OCI-LY3 (cell line): ENCODE data around the gene PNN.
"Not testable (repeated sequence)": the region's sequence is repeated elsewhere in the genome, so short reads cannot be mapped to it uniquely, and the experiment has no call there.

Source experiments
- H2AFZ ChIP-seq: fragments of 200-600, 300-600 bp; shearing (Covaris generic); 2 replicates; pipeline ENCODE4 v1.6.0; 2014; ENCODE audit warnings: antibody characterized with exemption, low read depth, low read length
- H3K27ac ChIP-seq: fragments of 200-600, 300-600 bp; sonication (generic); 2 replicates; pipeline ENCODE4 v1.5.1; 2014; ENCODE audit warnings: mild to moderate bottlenecking, low read length, moderate library complexity, mixed read lengths
- H3K27me3 ChIP-seq: fragments of 200-600, 300-600 bp; sonication (generic); 2 replicates; pipeline ENCODE4 v1.6.1; 2014; ENCODE audit warnings: low read depth, low read length, mixed read lengths
- H3K36me3 ChIP-seq: fragments of 200-600, 300-600 bp; sonication (generic); replicated peaks from 2 replicates; pipeline ENCODE3; 2014; ENCODE audit warnings: low read depth, low read length, mixed read lengths
- H3K4me1 ChIP-seq: fragments of 300-600, 200-600 bp; sonication (generic); 2 replicates; pipeline ENCODE4 v1.6.1; 2014; ENCODE audit warnings: low read length, mixed read lengths
- H3K4me2 ChIP-seq: fragments of 200-600, 300-600 bp; sonication (generic); 2 replicates; pipeline ENCODE4 v1.6.1; 2014; ENCODE audit warnings: low read length, mixed read lengths
- H3K4me3 ChIP-seq: fragments of 300-600, 200-600 bp; sonication (generic); 2 replicates; pipeline ENCODE4 v1.5.1; 2014; ENCODE audit warnings: antibody characterized with exemption, mild to moderate bottlenecking, low read length, moderate library complexity
- H3K79me2 ChIP-seq: fragments of 300-600, 200-600 bp; shearing (Covaris generic); 2 replicates; pipeline ENCODE4 v1.6.1; 2014; ENCODE audit warnings: mild to moderate bottlenecking, low read length, mixed read lengths
- H3K9ac ChIP-seq: fragments of 300-600, 200-600 bp; shearing (Covaris generic); 2 replicates; pipeline ENCODE4 v1.6.0; 2014; ENCODE audit warnings: mild to moderate bottlenecking, low read length, moderate library complexity
- H3K9me3 ChIP-seq: fragments of 200-600, 300-600 bp; shearing (Covaris generic); 2 replicates; pipeline ENCODE4 v1.6.1; 2014; ENCODE audit warnings: low read length, mixed read lengths; ENCODE audit not compliant: insufficient read depth
- H4K20me1 ChIP-seq: fragments of 200-600, 300-600 bp; sonication (generic); 2 replicates; pipeline ENCODE4 v1.6.1; 2016; ENCODE audit warnings: low read length, mixed read lengths; ENCODE audit not compliant: insufficient read depth
- EZH2phosphoT487 ChIP-seq: fragments of 200-600 bp; shearing (Covaris generic); IDR thresholded peaks from 2 replicates; pipeline ENCODE4 v1.6.1; 2018; ENCODE audit warnings: antibody characterized with exemption, mixed run types, low read depth
- TF ChIP-seq, protein P1 (sequence below): fragments of 200-600, 300-600 bp; sonication (generic); IDR thresholded peaks from 2 replicates; pipeline ENCODE4 v1.5.1; 2014; ENCODE audit warnings: antibody characterized with exemption, low read length, low read depth

The PNN gene

DNA sequence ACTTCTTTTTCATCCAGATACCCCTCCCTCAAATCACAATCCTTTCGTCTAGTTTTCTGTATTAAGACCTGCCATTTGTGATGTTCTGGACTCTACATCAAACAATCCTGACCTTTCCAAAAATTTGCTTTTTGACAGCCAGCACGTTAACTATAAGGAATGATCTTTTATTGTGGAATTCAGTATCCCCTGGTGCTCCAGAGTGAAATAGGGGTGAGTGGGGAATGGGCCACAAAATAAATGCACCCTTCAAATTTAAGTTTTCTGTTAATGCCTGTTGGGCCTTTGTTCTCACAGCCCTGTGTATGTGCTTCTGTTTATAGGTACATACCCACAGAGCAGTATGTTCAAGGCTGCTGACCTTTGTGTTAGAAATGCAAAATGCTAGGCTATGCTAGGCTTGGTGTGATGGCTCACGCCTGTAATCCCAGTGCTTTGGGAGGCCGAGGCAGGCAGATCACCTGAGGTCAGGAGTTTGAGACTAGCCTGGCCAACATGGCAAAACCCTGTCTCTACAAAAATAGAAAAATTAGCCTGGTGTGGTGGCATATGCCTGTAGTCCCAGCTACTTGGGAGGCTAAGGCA, 12.0 kb downstream of the PNN start:
- Histone ChIP-seq H3K4me3 (no peak overlapping the region), H3K4me1 (no peaks in the 10 kb centered on the region), H4K20me1 (no peaks in the 10 kb centered on the region), H2AFZ (no peak overlapping the region), H3K9ac (no peak overlapping the region), H3K79me2 (no peaks in the 10 kb centered on the region), H3K27ac (no peak overlapping the region), H3K4me2 (no peak overlapping the region), H3K27me3 (no peaks in the 10 kb centered on the region), H3K36me3 (peaks cover 27% of the 10 kb centered on the region), H3K9me3 (no peaks in the 10 kb centered on the region)
- TF ChIP-seq, protein P1, sequence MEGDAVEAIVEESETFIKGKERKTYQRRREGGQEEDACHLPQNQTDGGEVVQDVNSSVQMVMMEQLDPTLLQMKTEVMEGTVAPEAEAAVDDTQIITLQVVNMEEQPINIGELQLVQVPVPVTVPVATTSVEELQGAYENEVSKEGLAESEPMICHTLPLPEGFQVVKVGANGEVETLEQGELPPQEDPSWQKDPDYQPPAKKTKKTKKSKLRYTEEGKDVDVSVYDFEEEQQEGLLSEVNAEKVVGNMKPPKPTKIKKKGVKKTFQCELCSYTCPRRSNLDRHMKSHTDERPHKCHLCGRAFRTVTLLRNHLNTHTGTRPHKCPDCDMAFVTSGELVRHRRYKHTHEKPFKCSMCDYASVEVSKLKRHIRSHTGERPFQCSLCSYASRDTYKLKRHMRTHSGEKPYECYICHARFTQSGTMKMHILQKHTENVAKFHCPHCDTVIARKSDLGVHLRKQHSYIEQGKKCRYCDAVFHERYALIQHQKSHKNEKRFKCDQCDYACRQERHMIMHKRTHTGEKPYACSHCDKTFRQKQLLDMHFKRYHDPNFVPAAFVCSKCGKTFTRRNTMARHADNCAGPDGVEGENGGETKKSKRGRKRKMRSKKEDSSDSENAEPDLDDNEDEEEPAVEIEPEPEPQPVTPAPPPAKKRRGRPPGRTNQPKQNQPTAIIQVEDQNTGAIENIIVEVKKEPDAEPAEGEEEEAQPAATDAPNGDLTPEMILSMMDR: no peak
- no peak for TF ChIP-seq EZH2phosphoT487

- Histone ChIP-seq H3K9me3 (no peaks in the 10 kb centered on the region), H3K4me3 (no peak overlapping the region), H3K36me3 (no peaks in the 10 kb centered on the region), H3K27me3 (no peaks in the 10 kb centered on the region), H3K9ac (no peak overlapping the region), H4K20me1 (no peaks in the 10 kb centered on the region), H3K27ac (no peak overlapping the region), H3K79me2 (no peaks in the 10 kb centered on the region), H3K4me2 (no peak overlapping the region), H3K4me1 (no peaks in the 10 kb centered on the region), H2AFZ (no peak overlapping the region)
- no peak for TF ChIP-seq EZH2phosphoT487
- TF ChIP-seq, protein P1: no peak
These were observed 28.9 kb downstream of the PNN start for GRCh38 chr14:39203659-39204606.

- H3K79me2 ChIP-seq, H3K27ac ChIP-seq, H3K4me1 ChIP-seq, H2AFZ ChIP-seq, H3K27me3 ChIP-seq, H3K36me3 ChIP-seq, H3K4me2 ChIP-seq, H3K9me3 ChIP-seq, H4K20me1 ChIP-seq, H3K9ac ChIP-seq, H3K4me3 ChIP-seq: not testable (repeated sequence)
These were observed 32.4 kb downstream of the PNN start for GRCh38 chr14:39207430-39207829.

DNA sequence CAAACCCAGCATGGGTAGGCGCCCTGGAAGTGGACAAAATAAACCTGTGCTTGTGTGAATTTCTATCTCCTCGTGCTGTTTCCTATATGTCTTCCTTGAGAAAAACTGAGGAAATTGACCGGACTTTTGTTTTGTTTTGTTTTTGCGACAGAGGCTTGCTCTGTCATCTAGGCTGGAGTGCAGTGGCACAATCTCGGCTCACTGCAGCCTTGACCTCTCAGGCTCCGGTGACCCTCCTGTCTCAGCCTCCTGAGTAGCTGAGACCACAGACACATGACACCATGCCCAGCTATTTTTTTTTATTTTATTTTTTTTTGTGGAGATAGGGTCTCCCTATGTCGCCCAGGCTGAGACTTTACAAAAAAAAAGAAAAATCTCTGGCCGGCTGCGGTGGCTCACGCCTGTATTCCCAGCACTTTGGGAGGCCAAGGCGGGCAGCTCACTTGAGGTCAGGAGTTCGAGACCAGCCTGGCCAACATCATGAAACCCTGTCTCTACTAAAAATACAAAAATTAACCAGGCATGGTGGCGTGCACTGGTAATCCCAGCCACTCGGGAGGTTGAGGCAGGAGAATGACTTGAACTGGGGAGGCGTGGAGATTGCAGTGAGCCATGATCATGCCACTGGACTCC, 36.2 kb downstream of the PNN start:
- no peaks in the 10 kb centered on the region for H4K20me1 ChIP-seq
- no peaks in the 10 kb centered on the region for H3K4me1 ChIP-seq
- no peak overlapping the region for H3K4me3 ChIP-seq
- H3K9ac ChIP-seq: no peak overlapping the region
- no peaks in the 10 kb centered on the region for H3K27me3 ChIP-seq
- H3K79me2 ChIP-seq: no peaks in the 10 kb centered on the region
- no peak overlapping the region for H3K4me2 ChIP-seq
- H3K9me3 ChIP-seq: no peaks in the 10 kb centered on the region
- H3K27ac ChIP-seq: no peak overlapping the region
- no peak overlapping the region for H2AFZ ChIP-seq
- no peak for TF ChIP-seq EZH2phosphoT487
- TF ChIP-seq, protein P1: no peak
- H3K36me3 ChIP-seq: no peaks in the 10 kb centered on the region
